ENCODE data around the gene GLB1L2. TPM values are rescaled to one million over a fixed set of nuclear protein-coding genes. Genes with fewer than 3 reads are reported as not detected.

The GLB1L2 gene
- total and polyA plus RNA-seq, 10 donors = 0.29 to 1.5 (median 0.51) TPM; not detected in 1

- TF ChIP-seq CTCF (IDR thresholded peaks at IDR 0.05 in 8 of 11, conservative IDR thresholded peaks at IDR 0.05 in 3 of 11) = no peak
- intact Hi-C loops (cut with DNase I; ENCODE audit: low total_unique reads) = no loop called here
- H3K9me3 ChIP-seq = no peaks in the 10 kb centered on the region
- H3K4me3 ChIP-seq = no peak overlapping the region
- DNase-seq = no peak
- no peaks in the 10 kb centered on the region for H3K4me1 ChIP-seq
- 77 to 89% (median 81%) methylated on average over 10 of the region's 10 CpGs for WGBS, 5 donors
- no peaks in the 10 kb centered on the region for H3K36me3 ChIP-seq
- no peak overlapping the region for H3K27ac ChIP-seq
- peaks cover 0 to 55% (median 0%) of the 10 kb centered on the region in 7 donors for H3K27me3 ChIP-seq (replicated peaks in 1 of 7)
These were observed 62.5 kb downstream of the GLB1L2 start for GRCh38 chr11:134394311-134394710.

- Histone ChIP-seq H3K9me3 (no peaks in the 10 kb centered on the region), H3K4me1 (no peaks in the 10 kb centered on the region), H3K36me3 (no peaks in the 10 kb centered on the region), H3K27me3 (replicated peaks in 1 of 7) (peaks cover 0 to 55% (median 0%) of the 10 kb centered on the region in 7 donors), H3K27ac (no peak overlapping the region), H3K4me3 (no peak overlapping the region)
- intact Hi-C loops (cut with DNase I; ENCODE audit: low total_unique reads) = no loop called here
- no peak for DNase-seq
- 76 to 94% (median 82%) methylated on average over 12 of the region's 12 CpGs for WGBS, 5 donors
- TF ChIP-seq CTCF (IDR thresholded peaks at IDR 0.05 in 8 of 11, conservative IDR thresholded peaks at IDR 0.05 in 3 of 11) (no peak), POLR2AphosphoS5 (IDR thresholded peaks at IDR 0.05) (no peak), POLR2A (IDR thresholded peaks at IDR 0.05) (no peak)
These were observed 63.2 kb downstream of the GLB1L2 start for GRCh38 chr11:134395002-134395401.

GRCh38 chr11:134397304-134398078, 65.7 kb downstream of the GLB1L2 start:
- Histone ChIP-seq H3K36me3 (no peaks in the 10 kb centered on the region), H3K9me3 (no peaks in the 10 kb centered on the region), H3K4me3 (no peak overlapping the region), H3K27ac (no peak overlapping the region), H3K27me3 (replicated peaks in 1 of 7) (peaks cover 0 to 55% (median 0%) of the 10 kb centered on the region in 7 donors), H3K4me1 (no peaks in the 10 kb centered on the region)
- no peak for DNase-seq
- TF ChIP-seq CTCF (IDR thresholded peaks at IDR 0.05 in 8 of 11, conservative IDR thresholded peaks at IDR 0.05 in 3 of 11) = no peak
- no peak for TF ChIP-seq POLR2AphosphoS5 (IDR thresholded peaks at IDR 0.05)
- no peak for TF ChIP-seq POLR2A (IDR thresholded peaks at IDR 0.05)
- intact Hi-C loops (cut with DNase I; ENCODE audit: low total_unique reads) = no loop called here
- WGBS, 5 donors = 84 to 90% (median 88%) methylated on average over 14 to 18 of the region's 18 CpGs

- no peak for TF ChIP-seq POLR2AphosphoS5 (IDR thresholded peaks at IDR 0.05)
- TF ChIP-seq POLR2A (IDR thresholded peaks at IDR 0.05) = no peak
- TF ChIP-seq CTCF (IDR thresholded peaks at IDR 0.05 in 8 of 11, conservative IDR thresholded peaks at IDR 0.05 in 3 of 11) = no peak
- WGBS, 5 donors = 83 to 87% (median 85%) methylated on average over 4 to 11 of the region's 11 CpGs
- intact Hi-C loops (cut with DNase I; ENCODE audit: low total_unique reads) = no loop called here
- Histone ChIP-seq H3K4me3 (no peak overlapping the region), H3K9me3 (no peaks in the 10 kb centered on the region), H3K4me1 (no peaks in the 10 kb centered on the region), H3K36me3 (no peaks in the 10 kb centered on the region), H3K27me3 (replicated peaks in 1 of 7) (peaks cover 0 to 55% (median 0%) of the 10 kb centered on the region in 7 donors), H3K27ac (no peak overlapping the region)
- no peak for DNase-seq
These were observed 66.3 kb downstream of the GLB1L2 start for GRCh38 chr11:134398079-134398444.

Data from spleen (tissue), 11 donors.